ENCODE results near the gene ZNF678. TPM values are rescaled to one million over a fixed set of nuclear protein-coding genes. Genes with fewer than 3 reads are reported as not detected.
"Not testable (repeated sequence)": the region's sequence is repeated elsewhere in the genome, so short reads cannot be mapped to it uniquely, and the experiment has no call there.

The ZNF678 gene
- total RNA-seq, 2 experiments from 2014 or later = 7.0 to 7.7 TPM

GRCh38 chr1:227568593-227568992 is 5.2 kb downstream of the ZNF678 start:
- Mint-ChIP-seq H3K9me3 (ENCODE audit: low read depth) (no peaks in the 10 kb centered on the region), H3K4me1 (peaks cover 30% of the 10 kb centered on the region), H3K36me3 (ENCODE audit: low read depth) (peaks cover 12% of the 10 kb centered on the region), H3K27me3 (no peaks in the 10 kb centered on the region), H3K27ac (no peak overlapping the region), H3K4me3 (no peak overlapping the region)
- intact Hi-C loops (cut with DNase I, micrococcal nuclease) = loop anchor here in 1 of 2 experiments (10.0 kb wide), 1 partner anchor 166 kb away; the partner anchor contains the start of genes JMJD4 and SNAP47
- CTCF ChIA-PET = no interaction called here
- POLR2A ChIA-PET = no interaction called here
- ATAC-seq = no peak
- no peak for DNase-seq

- POLR2A ChIA-PET = no interaction called here
- H3K36me3 Mint-ChIP-seq (ENCODE audit: low read depth) = peaks cover 38% of the 10 kb centered on the region
- ATAC-seq (no peak), DNase-seq (no peak)
- no peak overlapping the region for H3K27ac Mint-ChIP-seq
- no peaks in the 10 kb centered on the region for H3K27me3 Mint-ChIP-seq
- intact Hi-C loops (cut with DNase I, micrococcal nuclease) = no loop called here
- peaks cover 14% of the 10 kb centered on the region for H3K4me1 Mint-ChIP-seq
- peaks cover 31% of the 10 kb centered on the region for H3K9me3 Mint-ChIP-seq (ENCODE audit: low read depth)
- CTCF ChIA-PET = no interaction called here
- H3K4me3 Mint-ChIP-seq = no peak overlapping the region
Measured at GRCh38 chr1:227572752-227573151, 9.4 kb downstream of the ZNF678 start.

GRCh38 chr1:227574926-227575325 is 11.6 kb downstream of the ZNF678 start:
- intact Hi-C loops (cut with DNase I, micrococcal nuclease) = no loop called here
- Mint-ChIP-seq H3K36me3 (ENCODE audit: low read depth) (peaks cover 45% of the 10 kb centered on the region), H3K4me1 (peaks cover 14% of the 10 kb centered on the region), H3K4me3 (no peak overlapping the region), H3K27ac (no peak overlapping the region), H3K27me3 (no peaks in the 10 kb centered on the region), H3K9me3 (ENCODE audit: low read depth) (peaks cover 37% of the 10 kb centered on the region)
- ATAC-seq (no peak), DNase-seq (no peak)
- ChIA-PET CTCF (no interaction called here), POLR2A (no interaction called here)

- POLR2A ChIA-PET = no interaction called here
- CTCF ChIA-PET = interaction anchor here (0.7 to 1.2 kb wide), 3 partner anchors 12 to 236 kb away, joined by 3 read pairs; no protein-coding TSS in a partner anchor
- ATAC-seq (no peak), DNase-seq (no peak)
- intact Hi-C loops (cut with DNase I, micrococcal nuclease) = no loop called here
- Mint-ChIP-seq H3K4me3 (no peak overlapping the region), H3K36me3 (ENCODE audit: low read depth) (peaks cover 45% of the 10 kb centered on the region), H3K27me3 (no peaks in the 10 kb centered on the region), H3K27ac (no peak overlapping the region), H3K9me3 (ENCODE audit: low read depth) (peaks cover 39% of the 10 kb centered on the region), H3K4me1 (peaks cover 9% of the 10 kb centered on the region)
Measured at GRCh38 chr1:227576189-227576588, 12.8 kb downstream of the ZNF678 start.

GRCh38 chr1:227577500-227577899 is 14.1 kb downstream of the ZNF678 start:
- no peak for DNase-seq
- POLR2A ChIA-PET = no interaction called here
- intact Hi-C loops (cut with DNase I, micrococcal nuclease) = no loop called here
- peaks cover 39% of the 10 kb centered on the region for H3K9me3 Mint-ChIP-seq (ENCODE audit: low read depth)
- H3K4me1 Mint-ChIP-seq = peaks cover 9% of the 10 kb centered on the region
- ATAC-seq = no peak
- H3K36me3 Mint-ChIP-seq (ENCODE audit: low read depth) = peaks cover 47% of the 10 kb centered on the region
- CTCF ChIA-PET = interaction anchor here (1.0 kb wide), 1 partner anchor 113 kb away, joined by 3 read pairs; no protein-coding TSS in a partner anchor
- no peak overlapping the region for H3K4me3 Mint-ChIP-seq
- no peaks in the 10 kb centered on the region for H3K27me3 Mint-ChIP-seq
- no peak overlapping the region for H3K27ac Mint-ChIP-seq

- H3K4me3 Mint-ChIP-seq = no peak overlapping the region
- no peak overlapping the region for H3K27ac Mint-ChIP-seq
- H3K4me1 Mint-ChIP-seq = peaks cover 6% of the 10 kb centered on the region
- ATAC-seq = no peak
- intact Hi-C loops (cut with DNase I, micrococcal nuclease) = no loop called here
- H3K36me3 Mint-ChIP-seq (ENCODE audit: low read depth) = peaks cover 40% of the 10 kb centered on the region
- no peak for DNase-seq
- ChIA-PET POLR2A (no interaction called here), CTCF (no interaction called here)
- no peaks in the 10 kb centered on the region for H3K27me3 Mint-ChIP-seq
- H3K9me3 Mint-ChIP-seq (ENCODE audit: low read depth) = peaks cover 19% of the 10 kb centered on the region
Measured at GRCh38 chr1:227583354-227583753, 20.0 kb downstream of the ZNF678 start.

DNA sequence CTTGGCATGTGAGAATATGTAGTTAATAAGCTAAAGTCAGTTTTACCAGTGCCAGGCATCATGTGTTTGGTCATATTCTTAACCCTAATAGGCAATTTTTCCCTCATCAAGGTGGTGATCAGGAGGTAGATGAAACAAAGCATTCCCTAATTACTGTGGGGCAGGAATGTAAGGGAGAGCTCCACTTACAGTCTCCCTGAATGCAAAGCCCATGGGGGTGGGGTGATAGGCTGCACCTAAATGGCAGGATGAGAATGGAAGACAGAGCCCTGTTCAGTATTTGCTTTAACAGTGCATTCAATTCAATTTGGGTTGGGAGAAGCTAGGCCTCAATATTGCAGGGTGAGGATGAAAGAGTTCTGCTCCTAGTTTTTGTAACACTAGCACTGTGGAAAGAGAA is 23.4 kb downstream of the ZNF678 start:
- Mint-ChIP-seq H3K27me3 (no peaks in the 10 kb centered on the region), H3K4me3 (no peak overlapping the region), H3K4me1 (no peaks in the 10 kb centered on the region), H3K27ac (no peak overlapping the region), H3K36me3 (ENCODE audit: low read depth) (peaks cover 69% of the 10 kb centered on the region), H3K9me3 (ENCODE audit: low read depth) (peaks cover 36% of the 10 kb centered on the region)
- DNase-seq = no peak
- ChIA-PET CTCF (no interaction called here), POLR2A (no interaction called here)
- no peak for ATAC-seq
- intact Hi-C loops (cut with DNase I, micrococcal nuclease) = no loop called here

DNA sequence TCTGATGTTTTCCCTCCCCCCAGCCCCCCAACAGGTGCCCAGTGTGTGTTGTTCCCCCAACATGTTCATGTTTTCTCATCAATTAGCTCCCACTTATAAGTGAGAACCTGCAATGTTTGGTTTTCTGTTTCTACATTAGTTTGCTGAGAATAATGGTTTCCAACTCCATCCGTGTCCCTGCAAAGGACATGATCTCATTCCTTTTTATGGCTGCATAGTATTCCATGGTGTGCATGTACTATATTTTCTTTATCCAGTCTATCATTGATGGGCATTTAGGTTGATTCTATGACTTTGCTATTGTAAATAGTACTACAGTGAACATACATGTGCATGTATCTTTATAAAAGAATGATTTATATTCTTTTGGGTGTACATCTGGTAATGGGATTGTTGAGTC is 24.6 kb downstream of the ZNF678 start:
- H3K27ac Mint-ChIP-seq = no peak overlapping the region
- no peaks in the 10 kb centered on the region for H3K4me1 Mint-ChIP-seq
- no peaks in the 10 kb centered on the region for H3K27me3 Mint-ChIP-seq
- peaks cover 36% of the 10 kb centered on the region for H3K9me3 Mint-ChIP-seq (ENCODE audit: low read depth)
- H3K4me3 Mint-ChIP-seq = no peak overlapping the region
- ChIA-PET POLR2A (no interaction called here), CTCF (interaction anchor here (1.0 to 1.6 kb wide), 2 partner anchors 12 to 106 kb away, joined by 3 read pairs; no protein-coding TSS in a partner anchor)
- DNase-seq (no peak), ATAC-seq (no peak)
- peaks cover 76% of the 10 kb centered on the region for H3K36me3 Mint-ChIP-seq (ENCODE audit: low read depth)
- intact Hi-C loops (cut with DNase I, micrococcal nuclease) = no loop called here

- CTCF ChIA-PET = interaction anchor here (0.6 to 1.6 kb wide), 3 partner anchors 13 to 427 kb away, joined by 3 read pairs; no protein-coding TSS in a partner anchor
- POLR2A ChIA-PET; H3K4me3 Mint-ChIP-seq; ATAC-seq; DNase-seq; intact Hi-C loops (cut with DNase I, micrococcal nuclease); H3K27ac Mint-ChIP-seq; H3K4me1 Mint-ChIP-seq; H3K27me3 Mint-ChIP-seq: not testable (repeated sequence)
- H3K36me3 Mint-ChIP-seq (ENCODE audit: low read depth) = peaks cover 78% of the 10 kb centered on the region
- H3K9me3 Mint-ChIP-seq (ENCODE audit: low read depth) = peaks cover 39% of the 10 kb centered on the region
Measured at GRCh38 chr1:227588769-227589168, 25.4 kb downstream of the ZNF678 start.

DNA sequence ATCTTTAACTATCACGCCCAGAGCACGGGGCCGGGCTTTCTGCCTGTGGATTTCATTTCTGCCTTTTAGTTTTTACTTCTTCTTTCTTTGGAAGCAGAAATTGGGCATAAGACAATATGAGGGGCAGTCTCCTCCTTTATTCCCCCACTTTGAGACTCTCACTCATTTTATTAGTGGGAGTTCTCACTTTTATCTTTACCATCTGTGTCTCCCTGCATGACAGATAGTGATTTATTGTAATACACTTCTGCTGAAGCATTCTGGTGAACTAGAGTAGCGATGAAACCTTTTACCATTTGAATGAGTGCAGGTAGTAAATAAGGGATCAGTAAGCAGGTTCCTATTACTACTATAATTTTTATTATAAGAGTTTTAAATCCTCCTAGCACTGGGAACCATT is 26.4 kb downstream of the ZNF678 start:
- POLR2A ChIA-PET = not testable (repeated sequence)

GRCh38 chr1:227596222-227596621 is 32.9 kb downstream of the ZNF678 start:
- DNase-seq; H3K4me3 Mint-ChIP-seq; CTCF ChIA-PET; H3K27ac Mint-ChIP-seq; ATAC-seq; H3K27me3 Mint-ChIP-seq; intact Hi-C loops (cut with DNase I, micrococcal nuclease); POLR2A ChIA-PET; H3K4me1 Mint-ChIP-seq: not testable (repeated sequence)
- Mint-ChIP-seq H3K36me3 (ENCODE audit: low read depth) (peaks cover 68% of the 10 kb centered on the region), H3K9me3 (ENCODE audit: low read depth) (peaks cover 36% of the 10 kb centered on the region)

More for the DNA sequence above, 26.4 kb downstream of the ZNF678 start:
- H3K4me1 Mint-ChIP-seq; ATAC-seq; H3K4me3 Mint-ChIP-seq; H3K27me3 Mint-ChIP-seq; H3K27ac Mint-ChIP-seq; CTCF ChIA-PET; DNase-seq; intact Hi-C loops (cut with DNase I, micrococcal nuclease): not testable (repeated sequence)
- H3K9me3 Mint-ChIP-seq (ENCODE audit: low read depth) = peaks cover 39% of the 10 kb centered on the region
- peaks cover 74% of the 10 kb centered on the region for H3K36me3 Mint-ChIP-seq (ENCODE audit: low read depth)

DNA sequence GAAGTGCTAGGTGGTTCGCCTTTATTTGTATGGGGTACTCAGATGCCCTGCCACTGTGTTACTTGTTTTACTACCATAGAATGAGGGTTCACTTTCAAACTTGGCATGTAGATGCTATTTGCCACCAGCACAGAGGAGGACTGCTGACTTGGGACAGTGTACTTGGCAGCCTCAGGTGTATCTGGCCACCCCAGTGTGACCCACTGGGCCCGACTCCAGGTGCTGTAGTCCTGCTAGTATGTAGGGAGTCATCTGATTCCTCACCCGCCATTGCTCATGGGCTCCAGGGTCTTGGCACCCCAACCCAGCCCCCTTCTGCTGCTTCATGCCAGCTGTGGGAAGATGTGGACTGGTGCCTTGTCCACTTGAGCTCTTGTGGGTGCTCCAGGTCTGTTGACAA is 40.0 kb downstream of the ZNF678 start:
- intact Hi-C loops (cut with DNase I, micrococcal nuclease) = no loop called here
- Mint-ChIP-seq H3K27me3 (no peaks in the 10 kb centered on the region), H3K9me3 (ENCODE audit: low read depth) (peaks cover 39% of the 10 kb centered on the region), H3K4me3 (no peak overlapping the region), H3K4me1 (no peaks in the 10 kb centered on the region), H3K36me3 (ENCODE audit: low read depth) (peaks cover 66% of the 10 kb centered on the region), H3K27ac (no peak overlapping the region)
- ChIA-PET CTCF (no interaction called here), POLR2A (no interaction called here)
- no peak for ATAC-seq
- no peak for DNase-seq

DNA sequence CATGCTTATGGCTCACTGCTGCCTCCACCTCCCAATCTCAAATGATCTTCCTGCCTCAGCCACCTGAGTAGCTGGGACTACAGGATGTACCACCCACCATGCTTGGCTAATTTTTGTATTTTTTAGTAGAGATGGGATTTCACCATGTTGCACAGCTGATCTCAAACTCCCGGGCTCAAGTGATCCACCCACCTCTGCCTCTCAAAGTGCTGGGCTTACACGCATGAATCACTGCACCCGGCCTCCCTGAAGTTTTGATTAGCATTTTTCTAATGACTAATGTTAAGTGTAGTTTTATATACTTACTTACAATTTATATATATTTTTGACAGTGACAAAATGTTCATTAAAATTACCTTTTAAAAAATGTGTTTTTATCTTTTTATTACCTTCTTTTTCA is 41.1 kb downstream of the ZNF678 start:
- ATAC-seq (no peak), DNase-seq (no peak)
- intact Hi-C loops (cut with DNase I, micrococcal nuclease) = no loop called here
- Mint-ChIP-seq H3K27ac (no peak overlapping the region), H3K27me3 (no peaks in the 10 kb centered on the region), H3K9me3 (ENCODE audit: low read depth) (peaks cover 33% of the 10 kb centered on the region), H3K4me1 (no peaks in the 10 kb centered on the region), H3K4me3 (no peak overlapping the region), H3K36me3 (ENCODE audit: low read depth) (peaks cover 63% of the 10 kb centered on the region)
- POLR2A ChIA-PET = no interaction called here
- CTCF ChIA-PET = no interaction called here
